ENCODE measurements around the gene CHSY3.

CHSY3 gene

DNA sequence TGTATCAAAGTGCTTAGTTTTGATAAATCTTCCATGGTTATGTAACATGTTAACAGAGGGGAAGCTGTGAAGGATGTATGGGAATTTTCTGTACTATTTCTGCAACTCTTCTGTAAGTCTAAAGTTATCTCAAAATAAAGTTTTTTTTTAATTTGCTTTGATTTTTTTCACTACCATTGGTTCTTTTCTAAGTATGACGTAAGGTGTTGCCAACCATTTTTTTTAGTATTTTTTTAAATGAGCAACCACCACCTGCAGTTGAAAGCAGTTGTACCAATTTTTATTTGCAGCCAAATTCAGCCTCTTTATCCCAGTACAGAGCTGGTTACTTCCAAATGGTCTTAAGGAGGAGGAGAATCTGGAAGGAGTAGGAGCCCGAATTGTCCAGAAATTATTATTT, 192.2 kb downstream of the CHSY3 start:
- DNase-seq (ENCODE audit: low read depth) = no peak

GRCh38 chr5:130099008-130099407, 194.7 kb downstream of the CHSY3 start:
- peak; percentile 51 for DNase-seq (ENCODE audit: low read depth)

DNA sequence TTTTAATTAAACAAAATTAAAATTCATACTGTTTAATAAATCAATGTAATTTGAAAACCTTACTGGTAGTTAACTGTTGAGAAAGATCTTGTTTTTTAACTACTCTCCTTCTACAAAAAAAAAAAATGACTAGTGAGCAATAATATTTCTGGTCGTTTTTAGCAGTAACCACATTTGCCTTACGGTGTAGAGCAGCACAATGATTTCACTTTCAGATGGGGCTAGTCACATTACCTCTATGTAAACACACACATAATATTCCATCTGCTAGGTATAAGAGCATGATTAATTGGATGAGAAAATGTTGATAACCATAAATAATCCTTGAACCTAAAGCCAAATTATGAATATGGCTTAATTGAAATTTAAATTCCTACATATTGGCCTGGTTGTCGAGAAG, 198.1 kb downstream of the CHSY3 start:
- DNase-seq (ENCODE audit: low read depth) = no peak

DNA sequence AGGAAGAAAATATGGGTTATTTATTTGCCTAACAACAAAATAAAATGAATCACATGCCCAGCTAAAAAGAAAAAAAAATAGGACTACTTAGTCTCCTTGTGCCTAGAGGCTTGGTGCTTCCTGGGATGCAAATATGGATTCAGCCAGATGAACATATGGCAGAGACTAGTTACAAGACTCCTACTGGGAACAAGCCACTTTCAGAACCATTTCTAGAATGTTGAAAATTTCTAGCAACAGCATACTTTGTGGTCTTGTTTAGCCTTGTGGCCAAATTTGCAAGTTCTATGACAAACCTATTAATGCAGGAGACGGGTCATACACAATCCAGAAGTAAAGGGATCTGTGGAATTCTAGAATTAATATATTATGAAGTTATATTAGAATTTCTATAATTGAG, 198.7 kb downstream of the CHSY3 start:
- no peak for DNase-seq (ENCODE audit: low read depth)

GRCh38 chr5:130104895-130105688, 200.8 kb downstream of the CHSY3 start:
- DNase-seq (ENCODE audit: low read depth) = peak; percentile 32

- DNase-seq (ENCODE audit: low read depth) = no peak
Observed at GRCh38 chr5:130106480-130106879, 202.2 kb downstream of the CHSY3 start.

- peak; percentile 43 for DNase-seq (ENCODE audit: low read depth)
Observed at GRCh38 chr5:130109152-130109551, 204.9 kb downstream of the CHSY3 start.

DNA sequence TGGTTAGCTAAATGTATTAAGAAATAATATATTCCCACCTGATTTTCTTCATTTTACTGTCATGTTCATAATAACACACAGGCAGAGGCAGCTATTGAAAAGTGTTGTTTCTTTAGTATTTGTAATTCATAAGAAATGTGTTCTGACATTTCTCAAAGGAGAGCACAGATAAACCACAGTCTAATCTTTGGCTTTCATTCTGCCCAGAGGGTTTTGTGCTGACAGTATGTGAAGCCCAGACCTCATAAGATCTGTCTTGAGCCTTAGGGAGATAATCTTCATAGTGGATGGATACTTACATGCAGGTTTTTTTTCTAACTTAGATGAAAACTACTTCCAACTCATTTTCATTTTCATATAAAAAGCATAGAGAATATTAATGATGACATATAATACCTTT, 206.1 kb downstream of the CHSY3 start:
- DNase-seq (ENCODE audit: low read depth) = no peak

- no peak for DNase-seq (ENCODE audit: low read depth)
Observed at GRCh38 chr5:130111746-130112145, 207.5 kb downstream of the CHSY3 start.

GRCh38 chr5:130112246-130112645, 208.0 kb downstream of the CHSY3 start:
- no peak for DNase-seq (ENCODE audit: low read depth)

DNA sequence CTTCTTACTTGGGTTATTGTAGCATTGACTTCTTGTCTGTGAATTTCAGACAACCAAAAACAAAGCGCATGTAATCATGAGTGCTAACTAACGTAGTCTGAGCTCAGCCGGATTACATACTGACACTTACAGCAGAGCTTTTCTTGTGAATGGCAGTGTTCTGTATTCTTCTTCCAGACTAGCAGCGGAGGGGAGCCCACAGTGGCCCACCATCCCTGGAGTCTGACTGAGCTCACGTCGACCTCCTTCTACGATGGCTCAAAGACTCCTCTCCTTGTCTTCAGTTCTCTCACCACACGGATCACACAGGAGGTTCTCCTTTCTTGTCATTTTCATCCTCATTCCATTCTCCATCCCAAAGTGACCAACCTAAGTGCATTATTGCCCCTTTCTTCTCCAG, 211.4 kb downstream of the CHSY3 start:
- no peak for DNase-seq (ENCODE audit: low read depth)

- DNase-seq (ENCODE audit: low read depth) = no peak
Observed at GRCh38 chr5:130116462-130116861, 212.2 kb downstream of the CHSY3 start.

GRCh38 chr5:130116972-130117371, 212.7 kb downstream of the CHSY3 start:
- no peak for DNase-seq (ENCODE audit: low read depth)

GRCh38 chr5:130126746-130127145, 222.5 kb downstream of the CHSY3 start:
- DNase-seq (ENCODE audit: low read depth) = no peak

DNA sequence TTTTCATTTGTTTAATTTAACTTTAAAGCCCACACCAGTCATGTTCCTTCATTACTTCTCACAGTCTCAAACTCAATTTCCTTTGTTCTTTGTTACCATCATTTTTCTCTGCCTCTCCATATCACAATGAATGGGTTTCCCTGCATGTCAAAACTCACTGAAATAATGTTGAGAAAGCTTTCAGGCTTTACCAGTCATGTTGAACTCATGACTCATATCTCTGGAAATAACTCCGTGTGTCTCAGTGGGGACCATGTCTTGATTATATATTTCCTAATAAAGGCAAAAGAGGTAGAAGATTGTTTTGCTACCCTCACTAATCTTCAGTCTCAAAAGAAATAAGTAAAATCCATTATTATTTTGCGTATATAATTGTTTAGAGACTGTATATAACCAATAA, 231.2 kb downstream of the CHSY3 start:
- DNase-seq (ENCODE audit: low read depth) = peak; percentile 65

DNA sequence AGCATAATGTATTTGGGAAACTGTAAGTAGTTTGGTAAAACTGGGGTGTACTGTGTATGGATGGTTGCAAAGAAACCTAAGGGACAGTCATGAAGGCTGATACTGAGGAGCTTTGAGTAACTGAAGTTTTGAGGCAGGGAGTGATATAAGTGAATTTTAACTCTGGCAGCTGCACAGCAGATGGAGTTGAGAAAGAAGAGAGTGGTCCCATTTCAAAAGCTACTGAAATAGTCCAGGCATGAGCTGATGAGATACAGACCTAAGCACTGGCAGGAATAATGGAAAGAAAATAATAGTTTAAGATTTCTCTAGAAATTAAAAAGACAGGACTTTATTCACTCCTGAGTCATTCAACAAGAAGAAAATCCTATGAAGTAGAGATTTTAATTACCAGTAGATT, 232.0 kb downstream of the CHSY3 start:
- DNase-seq (ENCODE audit: low read depth) = peak; percentile 72

DNA sequence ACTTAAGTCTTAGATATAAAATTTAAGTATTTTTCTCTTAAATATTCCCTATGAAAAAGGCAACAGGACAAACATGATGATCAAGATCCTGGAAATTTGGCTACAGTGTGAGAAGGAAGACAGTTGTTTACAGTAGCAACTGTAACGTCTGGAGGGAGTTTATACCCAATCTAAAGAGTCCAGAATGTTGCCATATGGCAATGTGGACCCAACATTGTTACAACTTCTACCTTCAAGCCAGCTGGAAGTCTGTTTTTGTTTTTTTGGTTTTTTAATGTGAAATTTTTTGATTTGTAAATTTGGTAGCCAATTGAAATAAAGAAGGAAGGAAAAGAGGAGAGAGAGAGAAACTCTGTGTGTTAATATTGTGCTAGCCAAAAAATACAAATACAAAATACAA, 233.4 kb downstream of the CHSY3 start:
- peak; percentile 8 for DNase-seq (ENCODE audit: low read depth)

DNA sequence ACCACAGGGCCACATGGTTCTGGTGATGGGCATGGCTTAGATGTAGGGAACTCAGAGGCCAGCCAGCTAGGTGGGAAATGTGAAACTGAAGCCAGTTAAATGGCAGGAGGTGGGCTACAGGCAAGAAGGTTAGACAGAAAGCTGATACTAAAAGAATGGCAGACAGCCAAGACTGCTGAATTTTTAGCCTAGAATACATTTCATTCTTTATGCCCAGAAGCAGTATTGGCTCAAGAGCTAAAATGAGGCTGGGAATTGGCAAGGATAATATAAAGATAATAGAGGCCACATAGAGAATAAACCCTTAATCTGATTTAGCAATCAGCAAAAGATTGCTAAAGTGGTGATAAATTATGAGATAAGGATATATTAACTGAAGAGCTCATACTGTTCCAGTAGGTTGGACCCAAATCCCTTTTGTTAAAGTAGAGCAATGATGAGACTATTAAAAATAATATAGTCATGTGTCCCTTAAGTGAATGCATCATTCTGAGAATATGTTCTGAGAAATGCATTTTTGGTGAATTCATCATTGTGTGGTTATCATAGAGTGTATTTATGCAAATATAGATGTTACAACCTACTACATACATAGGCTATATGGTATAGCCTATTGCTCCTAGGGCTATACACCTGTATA, 234.3 kb downstream of the CHSY3 start:
- peak; percentile 16 for DNase-seq (ENCODE audit: low read depth)

DNA sequence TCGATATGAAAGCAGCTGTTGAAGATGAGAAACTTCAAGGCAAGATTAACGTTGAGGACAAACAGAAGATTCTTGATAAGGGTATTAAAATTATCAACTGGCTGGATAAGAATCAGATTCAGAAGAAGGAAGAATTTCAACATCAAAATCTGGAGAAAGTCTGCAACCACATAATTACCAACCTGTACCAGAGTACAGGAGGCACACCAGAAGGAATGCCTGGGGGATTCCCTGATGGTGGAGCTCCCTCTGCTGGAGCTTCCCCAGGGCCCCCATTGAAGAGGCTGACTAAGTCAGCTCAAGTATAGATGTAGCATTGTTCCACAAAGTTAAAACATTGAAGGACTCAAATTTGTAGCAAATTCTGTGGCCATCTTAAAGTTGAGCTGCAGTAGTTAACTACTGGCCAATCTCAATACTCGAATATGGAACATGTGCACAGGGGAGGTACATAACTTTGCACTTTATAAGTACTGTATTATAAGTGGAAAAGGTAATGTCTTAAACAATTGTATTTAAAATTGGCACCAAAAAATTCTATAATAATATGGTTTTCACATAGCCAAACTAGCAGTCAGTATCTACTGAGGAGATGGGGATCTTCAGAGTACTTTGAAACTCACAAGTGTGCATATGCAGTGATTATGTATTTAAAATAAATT, 237.5 kb downstream of the CHSY3 start:
- DNase-seq (ENCODE audit: low read depth) = peak; percentile 25

- no peak for DNase-seq (ENCODE audit: low read depth)
Observed at GRCh38 chr5:130151239-130151638, 247.0 kb downstream of the CHSY3 start.

DNA sequence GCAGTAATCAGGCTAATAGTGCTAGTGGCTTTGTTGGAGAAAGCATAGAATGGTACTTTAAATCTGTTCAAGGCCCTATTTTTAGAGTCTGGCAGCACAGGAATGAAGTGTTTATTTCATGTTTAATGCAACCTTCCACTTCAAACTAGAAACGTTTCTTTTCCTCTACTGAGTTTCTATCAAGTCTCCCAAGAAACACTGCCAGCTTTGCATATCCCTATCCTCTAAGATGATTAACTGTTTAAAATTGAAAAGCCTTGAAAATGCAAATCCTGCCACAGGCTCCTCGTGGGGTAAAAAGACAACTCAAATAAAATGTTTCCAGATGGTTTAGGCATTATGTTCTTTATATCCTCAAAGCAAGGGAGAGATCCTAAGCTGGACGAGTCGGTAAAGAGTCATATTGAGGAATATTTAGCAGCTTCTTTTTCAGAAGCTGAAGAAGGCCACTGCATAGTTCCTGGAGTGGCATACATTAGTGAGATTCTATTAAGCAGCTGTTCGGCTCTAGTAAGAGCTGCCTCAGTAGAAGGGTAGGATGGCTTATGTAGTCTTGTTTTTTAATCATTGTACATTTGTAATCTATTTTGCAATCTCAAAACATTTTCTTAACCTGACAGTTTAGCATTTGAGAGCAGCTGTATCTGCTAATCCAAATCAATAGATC, 251.2 kb downstream of the CHSY3 start:
- peak; percentile 70 for DNase-seq (ENCODE audit: low read depth)

GRCh38 chr5:130158036-130158435, 253.8 kb downstream of the CHSY3 start:
- no peak for DNase-seq (ENCODE audit: low read depth)

GRCh38 chr5:130159968-130160367, 255.7 kb downstream of the CHSY3 start:
- no peak for DNase-seq (ENCODE audit: low read depth)

All from fibroblast of gingiva (primary cell).